Measurements from ENCODE around the gene PAF1. TPM values are rescaled to one million over a fixed set of nuclear protein-coding genes. Genes with fewer than 3 reads are reported as not detected.

PAF1 gene
- total and polyA plus RNA-seq, 2 of the 13 experiments (the other 11 are each of a cell fraction or from before 2014, with no cell fraction given), result 30.2 to 31.1 TPM

DNA sequence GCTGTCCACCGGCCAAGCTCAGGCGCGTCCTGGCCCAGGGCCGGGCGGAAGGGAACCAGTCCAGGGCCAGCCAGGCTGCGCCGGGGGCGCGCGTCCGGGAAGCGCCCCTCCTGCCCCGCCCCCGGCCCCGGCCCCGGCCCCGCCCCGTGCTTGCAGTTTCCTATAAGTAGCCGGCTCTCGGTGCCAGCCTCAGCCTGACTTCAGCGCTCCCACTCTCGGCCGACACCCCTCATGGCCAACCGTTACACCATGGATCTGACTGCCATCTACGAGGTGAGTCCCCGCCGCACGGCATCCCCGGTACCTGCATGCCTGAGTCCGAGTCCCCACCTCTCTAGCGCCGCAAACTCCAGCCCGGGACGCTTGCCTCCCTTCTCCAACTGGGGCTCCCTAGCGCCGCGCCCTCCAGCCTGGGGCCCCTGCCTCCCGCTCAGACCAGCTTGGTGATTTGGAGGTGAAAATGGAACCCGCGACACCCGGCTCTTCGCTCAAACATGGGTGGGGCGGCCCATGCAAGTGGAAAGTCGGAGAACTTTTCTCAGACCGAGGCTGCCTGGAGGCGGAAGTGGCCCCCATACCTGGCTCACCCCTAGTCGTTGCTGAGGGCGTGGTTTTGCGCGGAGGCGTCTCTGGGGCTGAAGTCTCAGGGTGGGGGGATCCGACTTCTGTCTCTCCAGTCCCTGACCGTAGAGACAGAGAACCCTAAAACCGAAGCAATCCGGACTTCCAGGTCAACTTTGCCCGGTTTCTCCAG lies 15.9 kb upstream of the PAF1 start, which contains the start of gene ZFP36 (continued):
- peak; percentile 84 for TF ChIP-seq SPEN (CRISPR knock-in tag; IDR thresholded peaks at IDR 0.05; ENCODE audit: low read depth)
- peak; percentile 87 for TF ChIP-seq FOXC1 (CRISPR knock-in tag; IDR thresholded peaks at IDR 0.05; ENCODE audit: borderline replicate concordance)
- TF ChIP-seq IKZF1 (IDR thresholded peaks at IDR 0.05), result no peak
- no peak for TF ChIP-seq NCOR1 (IDR thresholded peaks at IDR 0.05; ENCODE audit: borderline replicate concordance, low read length)
- peak; percentile 61 for TF ChIP-seq TBX2 (CRISPR knock-in tag; IDR thresholded peaks at IDR 0.05; ENCODE audit: borderline replicate concordance)
- no peak for TF ChIP-seq ZNF460 (CRISPR knock-in tag; IDR thresholded peaks at IDR 0.05; ENCODE audit: borderline replicate concordance)
- 0 out of 2 replicates have a peak, but pooled peaks have one; percentile 61 for TF ChIP-seq ZSCAN12 (CRISPR knock-in tag; IDR thresholded peaks at IDR 0.05)
- TF ChIP-seq GTF3A (CRISPR knock-in tag; conservative IDR thresholded peaks at IDR 0.05), result no peak
- TF ChIP-seq, protein P1, sequence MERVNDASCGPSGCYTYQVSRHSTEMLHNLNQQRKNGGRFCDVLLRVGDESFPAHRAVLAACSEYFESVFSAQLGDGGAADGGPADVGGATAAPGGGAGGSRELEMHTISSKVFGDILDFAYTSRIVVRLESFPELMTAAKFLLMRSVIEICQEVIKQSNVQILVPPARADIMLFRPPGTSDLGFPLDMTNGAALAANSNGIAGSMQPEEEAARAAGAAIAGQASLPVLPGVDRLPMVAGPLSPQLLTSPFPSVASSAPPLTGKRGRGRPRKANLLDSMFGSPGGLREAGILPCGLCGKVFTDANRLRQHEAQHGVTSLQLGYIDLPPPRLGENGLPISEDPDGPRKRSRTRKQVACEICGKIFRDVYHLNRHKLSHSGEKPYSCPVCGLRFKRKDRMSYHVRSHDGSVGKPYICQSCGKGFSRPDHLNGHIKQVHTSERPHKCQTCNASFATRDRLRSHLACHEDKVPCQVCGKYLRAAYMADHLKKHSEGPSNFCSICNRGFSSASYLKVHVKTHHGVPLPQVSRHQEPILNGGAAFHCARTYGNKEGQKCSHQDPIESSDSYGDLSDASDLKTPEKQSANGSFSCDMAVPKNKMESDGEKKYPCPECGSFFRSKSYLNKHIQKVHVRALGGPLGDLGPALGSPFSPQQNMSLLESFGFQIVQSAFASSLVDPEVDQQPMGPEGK (CRISPR knock-in tag; IDR thresholded peaks at IDR 0.05), result peak; percentile 67
- 0 out of 2 replicates have a peak, but pooled peaks have one; percentile 58 for TF ChIP-seq ZNF564 (CRISPR knock-in tag; IDR thresholded peaks at IDR 0.05)
- TF ChIP-seq ZKSCAN1 (IDR thresholded peaks at IDR 0.05; ENCODE audit: low read length), result no peak
- no peak for TF ChIP-seq TCF7L2 (IDR thresholded peaks at IDR 0.05; ENCODE audit: low read depth, low read length)
- peak; percentile 47; the same call in 1 of the 2 replicates for TF ChIP-seq ZNF274 (CRISPR knock-in tag; IDR thresholded peaks at IDR 0.05)
- peak; percentile 97 for TF ChIP-seq POLR2G (IDR thresholded peaks at IDR 0.05; ENCODE audit: low read depth, low read length)
- peak; percentile 71 for TF ChIP-seq ZKSCAN5 (CRISPR knock-in tag; IDR thresholded peaks at IDR 0.05)
- TF ChIP-seq, protein P2, sequence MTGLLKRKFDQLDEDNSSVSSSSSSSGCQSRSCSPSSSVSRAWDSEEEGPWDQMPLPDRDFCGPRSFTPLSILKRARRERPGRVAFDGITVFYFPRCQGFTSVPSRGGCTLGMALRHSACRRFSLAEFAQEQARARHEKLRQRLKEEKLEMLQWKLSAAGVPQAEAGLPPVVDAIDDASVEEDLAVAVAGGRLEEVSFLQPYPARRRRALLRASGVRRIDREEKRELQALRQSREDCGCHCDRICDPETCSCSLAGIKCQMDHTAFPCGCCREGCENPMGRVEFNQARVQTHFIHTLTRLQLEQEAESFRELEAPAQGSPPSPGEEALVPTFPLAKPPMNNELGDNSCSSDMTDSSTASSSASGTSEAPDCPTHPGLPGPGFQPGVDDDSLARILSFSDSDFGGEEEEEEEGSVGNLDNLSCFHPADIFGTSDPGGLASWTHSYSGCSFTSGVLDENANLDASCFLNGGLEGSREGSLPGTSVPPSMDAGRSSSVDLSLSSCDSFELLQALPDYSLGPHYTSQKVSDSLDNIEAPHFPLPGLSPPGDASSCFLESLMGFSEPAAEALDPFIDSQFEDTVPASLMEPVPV (CRISPR knock-in tag; IDR thresholded peaks at IDR 0.05), result 0 out of 2 replicates have a peak, but pooled peaks have one; percentile 57
- no peak for TF ChIP-seq ZNF777 (CRISPR knock-in tag; IDR thresholded peaks at IDR 0.05)
- TF ChIP-seq ZNF232 (CRISPR knock-in tag; IDR thresholded peaks at IDR 0.05; ENCODE audit: borderline replicate concordance), result peak; percentile 59; the same call in 1 of the 2 replicates
- TF ChIP-seq TGIF2 (CRISPR knock-in tag; IDR thresholded peaks at IDR 0.05), result peak; percentile 70; the same call in 1 of the 2 replicates
- TF ChIP-seq SIX1 (CRISPR knock-in tag; IDR thresholded peaks at IDR 0.05; ENCODE audit: borderline replicate concordance), result no peak
- TF ChIP-seq RAD51 (IDR thresholded peaks at IDR 0.05; ENCODE audit: borderline replicate concordance), result no peak
- TF ChIP-seq ZNF234 (CRISPR knock-in tag; conservative IDR thresholded peaks at IDR 0.05), result no peak
- no peak for TF ChIP-seq PBX2 (CRISPR knock-in tag; IDR thresholded peaks at IDR 0.05)
- TF ChIP-seq ISX (CRISPR knock-in tag; conservative IDR thresholded peaks at IDR 0.05), result no peak
- 0 out of 2 replicates have a peak, but pooled peaks have one; percentile 25 for TF ChIP-seq RXRA (CRISPR knock-in tag; IDR thresholded peaks at IDR 0.05)
- no peak for TF ChIP-seq ZNF24 (IDR thresholded peaks at IDR 0.05)
- TF ChIP-seq KDM5A (IDR thresholded peaks at IDR 0.05; ENCODE audit: borderline replicate concordance, low read length), result peak; percentile 67; the same call in 1 of the 2 replicates

All from HepG2 (cell line).